NOMO-1 treated with DMSO at 0.1 percent for 48 hours (cell line): ENCODE data around the gene OR7G3.
A peak's percentile ranks its signal among the peaks of the same experiment; 100 is the strongest.

Experiments used
- DNase-seq: peaks from one replicate; lab custom pipeline; 2025; ENCODE audit not compliant: unreplicated experiment; lab: John Stamatoyannopoulos, UW

OR7G3 gene

DNA sequence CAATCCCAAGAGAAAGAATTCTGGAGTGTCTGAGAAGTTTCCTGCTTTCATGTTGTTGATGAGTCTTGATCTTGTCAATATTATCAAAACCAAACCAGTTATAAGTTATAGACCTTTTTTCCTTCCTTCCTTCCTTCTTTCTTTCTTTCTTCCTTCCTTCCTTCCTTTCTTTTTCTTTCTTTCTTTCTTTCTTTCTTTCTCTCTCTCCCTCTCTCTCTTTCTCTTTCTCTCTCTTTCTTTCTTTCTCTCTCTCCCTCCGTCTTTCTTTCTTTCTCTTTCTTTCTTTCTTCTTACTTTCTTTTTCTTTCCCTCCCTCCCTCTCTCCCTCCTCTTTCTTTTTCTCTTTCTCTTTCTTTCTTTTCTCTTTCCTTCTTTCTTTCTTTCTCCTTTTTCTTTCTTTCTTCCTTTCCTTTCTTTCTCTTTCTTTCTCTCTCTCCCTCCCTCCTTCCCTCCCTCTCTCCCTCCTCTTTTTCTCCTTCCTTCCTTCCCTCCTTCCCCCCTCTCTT lies at the start of gene OR7G3:
TSS of gene OR7G3 (minus strand) at position 51 of the 506 bp plus-strand sequence. CDS start at position 51, 0 bp downstream.
- no peak for DNase-seq

GRCh38 chr19:9175326-9175725 lies 48.6 kb upstream of the OR7G3 start:
- no peak for DNase-seq

DNA sequence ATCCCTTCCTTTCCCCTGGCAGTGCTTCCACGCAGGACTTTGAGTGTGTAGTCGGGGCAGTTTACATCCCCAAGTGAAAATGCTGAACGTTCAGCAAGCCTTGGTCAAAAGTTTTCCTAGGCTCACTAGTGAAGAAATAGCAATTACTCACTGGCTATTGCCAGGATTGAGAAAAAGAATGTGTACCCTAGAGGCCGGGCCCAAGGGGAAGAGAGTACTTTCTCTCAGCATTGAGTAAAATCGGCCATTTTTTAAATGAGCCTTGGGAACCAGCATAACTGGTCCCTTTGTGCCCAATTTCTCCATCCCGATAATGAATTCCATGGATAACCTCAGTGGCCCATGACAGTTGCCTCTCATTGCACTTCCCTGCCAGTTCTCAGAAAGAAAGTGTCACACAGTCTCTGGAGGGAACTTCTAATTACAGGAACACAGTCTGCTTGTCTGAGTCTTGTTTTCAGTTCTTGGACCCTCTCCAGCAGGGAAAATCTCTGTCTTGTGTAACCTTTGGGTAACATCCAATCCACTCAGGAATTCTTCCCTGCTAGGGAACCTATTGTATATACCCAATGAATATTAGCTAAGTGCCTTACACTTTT lies 44.7 kb upstream of the OR7G3 start:
- no peak for DNase-seq

- DNase-seq, result no peak
Observed at GRCh38 chr19:9166846-9167245, 40.1 kb upstream of the OR7G3 start.

DNA sequence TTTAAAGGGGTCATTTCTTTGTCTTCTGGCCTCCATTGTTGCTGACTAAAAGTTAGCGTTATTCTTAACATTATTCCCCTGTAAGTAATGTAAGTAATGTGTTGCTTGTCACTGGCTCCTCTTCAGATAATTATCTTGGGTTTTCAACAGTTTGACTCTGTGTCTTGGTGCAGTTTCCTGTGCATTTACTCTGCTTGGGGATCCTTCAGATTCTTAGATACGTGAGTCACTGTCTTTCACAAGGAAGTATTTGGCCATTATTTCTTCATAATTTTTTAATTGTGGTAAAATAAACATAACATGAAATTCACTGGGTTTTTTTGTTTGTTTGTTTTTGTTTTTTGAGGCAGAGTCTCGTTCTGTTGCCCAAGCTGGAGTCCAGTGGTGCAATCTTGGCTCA lies 38.5 kb upstream of the OR7G3 start:
- no peak for DNase-seq

- DNase-seq, result no peak
Observed at GRCh38 chr19:9161427-9161826, 34.7 kb upstream of the OR7G3 start.

- no peak for DNase-seq
Observed at GRCh38 chr19:9159891-9160290, 33.1 kb upstream of the OR7G3 start.

DNA sequence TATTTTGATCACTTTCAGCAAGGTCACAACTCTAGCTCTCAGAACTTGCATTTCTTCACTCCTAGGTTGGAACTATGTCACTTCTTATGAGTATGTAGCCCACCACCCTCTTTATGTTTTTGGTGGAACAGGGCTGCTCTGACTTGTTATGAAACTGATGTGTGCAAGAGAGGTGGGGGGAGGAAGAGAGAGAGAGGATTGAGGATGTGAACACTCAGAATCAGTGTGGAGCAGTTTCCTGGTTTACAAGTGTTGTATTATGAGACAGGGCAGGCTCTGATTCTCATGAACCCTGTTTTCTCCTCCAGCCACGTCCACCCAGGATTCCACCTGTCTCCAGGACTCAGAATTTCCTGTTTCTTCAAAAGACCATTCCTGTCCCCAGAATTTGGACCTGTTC lies 29.6 kb upstream of the OR7G3 start:
- DNase-seq, result no peak

DNA sequence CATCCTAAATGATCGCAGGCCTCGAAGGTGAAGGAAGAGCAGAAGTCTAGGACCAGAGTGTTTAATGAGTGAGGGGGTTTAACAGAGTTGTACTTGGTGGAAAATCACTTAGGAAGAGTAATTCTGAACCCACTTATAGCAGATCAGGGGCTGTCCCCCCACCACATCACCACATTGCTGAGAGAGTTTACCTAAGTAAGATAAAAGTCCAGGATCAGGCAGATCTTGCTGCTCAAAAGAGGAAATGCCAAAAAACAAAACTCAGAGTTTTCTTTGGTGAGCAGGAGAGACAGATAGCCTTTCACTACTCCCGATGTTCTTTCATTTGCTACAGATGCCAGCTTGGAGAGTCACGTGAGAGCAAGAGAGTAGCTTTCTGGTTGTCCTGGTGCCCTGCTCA lies 28.8 kb upstream of the OR7G3 start:
- no peak for DNase-seq

- DNase-seq, result no peak
Observed at GRCh38 chr19:9151367-9151766, 24.6 kb upstream of the OR7G3 start.

DNA sequence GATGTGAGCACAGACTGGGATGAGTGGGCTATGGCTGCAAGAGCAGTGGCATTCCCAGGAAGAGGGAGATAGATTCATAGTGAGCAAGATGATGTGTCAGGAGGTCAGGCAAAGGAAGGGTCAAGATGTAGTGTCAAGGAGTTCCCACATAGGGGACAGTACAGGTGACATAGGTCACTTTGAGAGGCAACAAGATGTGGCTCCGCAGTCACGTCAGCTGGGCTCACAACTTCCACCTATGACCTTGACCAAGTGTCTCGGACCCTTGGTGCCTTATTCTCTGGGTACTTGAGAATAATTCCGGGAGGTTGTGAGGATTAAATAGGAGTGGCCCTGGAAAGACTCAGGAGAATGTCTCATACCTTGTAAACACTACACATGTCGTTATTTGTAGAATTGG lies 23.9 kb upstream of the OR7G3 start:
- no peak for DNase-seq

GRCh38 chr19:9149997-9150396 lies 23.2 kb upstream of the OR7G3 start:
- no peak for DNase-seq

- DNase-seq, result no peak
Observed at GRCh38 chr19:9148697-9149096, 21.9 kb upstream of the OR7G3 start.

DNA sequence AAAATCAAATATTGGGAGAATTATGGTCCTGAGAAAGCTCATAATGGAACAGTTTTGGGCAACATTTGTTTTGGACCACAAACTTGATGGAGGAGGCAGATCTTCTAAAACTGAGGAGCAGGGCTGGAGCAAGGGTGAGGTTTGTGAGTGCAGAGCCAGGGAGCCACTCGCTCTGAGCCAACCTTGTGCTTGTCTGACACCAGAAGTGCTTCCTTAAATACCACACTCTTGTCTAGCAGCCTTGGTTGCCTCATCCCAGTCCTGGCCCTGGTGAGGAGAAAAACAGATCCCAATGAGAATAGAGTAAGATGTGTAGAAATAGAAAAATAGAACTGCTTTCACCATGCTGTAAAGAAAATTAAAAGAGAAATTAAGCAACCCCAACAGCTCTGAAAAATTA lies 20.1 kb upstream of the OR7G3 start:
- DNase-seq, result no peak

DNA sequence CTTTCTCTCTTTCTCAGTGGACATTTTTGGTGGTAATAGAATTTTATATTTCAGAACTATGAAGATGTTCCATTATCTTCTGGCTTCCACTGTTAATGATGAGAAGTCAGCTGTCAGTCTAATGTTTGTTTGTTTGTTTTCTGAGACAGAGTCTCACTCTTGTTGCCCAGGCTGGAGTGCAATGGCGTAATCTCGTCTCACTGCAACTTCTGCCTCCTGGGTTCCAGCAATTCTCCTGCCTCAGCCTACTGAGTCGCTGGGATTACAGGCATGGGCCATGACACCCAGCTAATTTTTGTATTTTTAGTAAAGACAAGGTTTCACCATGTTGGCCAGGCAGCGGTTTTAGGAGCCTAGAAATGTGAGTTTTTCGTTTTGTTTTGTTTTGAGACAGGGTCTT lies 18.2 kb upstream of the OR7G3 start:
- DNase-seq, result no peak

- DNase-seq, result peak; percentile 92
Observed at GRCh38 chr19:9140159-9140874, 13.6 kb upstream of the OR7G3 start, which contains the start of gene ZNF317. TSS of gene ZNF317 (plus strand) at chr19:9140397. CDS start at chr19:9156017, 15,620 bp downstream.

GRCh38 chr19:9139609-9140158 lies 12.9 kb upstream of the OR7G3 start:
- peak; percentile 58 for DNase-seq

- DNase-seq, result no peak
Observed at GRCh38 chr19:9132422-9132821, 5.7 kb upstream of the OR7G3 start.

GRCh38 chr19:9130965-9131364 lies 4.2 kb upstream of the OR7G3 start:
- DNase-seq, result peak; percentile 52

DNA sequence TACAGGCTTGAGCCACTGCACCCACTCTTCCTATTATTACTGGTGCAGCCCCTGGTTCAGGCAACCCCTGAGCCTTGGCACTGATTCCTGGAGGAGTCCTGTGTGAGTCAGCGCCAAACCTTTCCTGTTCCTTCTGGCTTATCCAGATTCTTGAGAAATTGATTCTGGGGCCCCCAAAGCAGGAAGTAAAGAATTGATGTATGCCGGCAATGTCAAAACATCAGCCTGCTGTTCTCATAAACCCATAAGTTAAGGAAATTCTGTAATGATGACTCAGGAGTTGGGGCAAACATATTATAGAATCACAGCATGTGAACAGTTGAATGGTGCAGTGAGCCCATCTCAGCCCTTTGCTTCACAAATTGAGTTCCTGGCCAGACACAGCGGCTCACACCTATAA lies 1.4 kb upstream of the OR7G3 start:
- peak; percentile 8 for DNase-seq

GRCh38 chr19:9116547-9116946 lies 10.2 kb downstream of the OR7G3 start:
- DNase-seq, result no peak

GRCh38 chr19:9115307-9115813 lies 11.4 kb downstream of the OR7G3 start, which contains the start of gene OR7G1:
TSS of gene OR7G1 (minus strand) at chr19:9115763. CDS start at chr19:9115763, 0 bp downstream.
- DNase-seq, result no peak
